Omental fat pad (tissue), 4 donors: ENCODE results near the gene JAML. TPM values are rescaled to one million over a fixed set of nuclear protein-coding genes. Genes with fewer than 3 reads are reported as not detected.

Experiments used
- ATAC-seq: fragments of 150-250 bp; one replicate; pipeline ENCODE4 v1.9.1; 2016; ENCODE audit warnings: mild to moderate bottlenecking, moderate library complexity; ENCODE audit not compliant: low FRiP score
- DNase-seq: peaks from one replicate; pipeline ENCODE4 v3.0.0-alpha.2; 2019; ENCODE audit warnings: low spot score
- CTCF ChIP-seq, 3 donors: fragments of 450-650 bp; IDR thresholded peaks; one replicate each; pipeline ENCODE4 v1.5.1; 2016 to 2017; ENCODE audit warnings: antibody characterized with exemption in 3 of 3, mild to moderate bottlenecking in 3 of 3, moderate library complexity in 2 of 3
- total RNA-seq, 4 donors: library from RNA; depleted of rRNA; stranded (reverse); fragments of >200 nt; gene quantifications; one replicate each; pipeline ENCODE4 v1.1.0, GENCODE V29; 2016

JAML gene
- total RNA-seq, 4 donors from 2014 or later: 9.9 to 35.9 (median 13.7) TPM

GRCh38 chr11:118209033-118209432, 15.8 kb downstream of the JAML start:
- ATAC-seq (no peak), DNase-seq (no peak)
- no peak for TF ChIP-seq CTCF (IDR thresholded peaks at IDR 0.05)

- no peak for TF ChIP-seq CTCF (IDR thresholded peaks at IDR 0.05)
- DNase-seq: no peak
- no peak for ATAC-seq
Observed at GRCh38 chr11:118207079-118207478, 17.7 kb downstream of the JAML start.

- no peak for DNase-seq
- TF ChIP-seq CTCF (IDR thresholded peaks at IDR 0.05): no peak
- ATAC-seq: no peak
Observed at GRCh38 chr11:118206391-118207031, 18.3 kb downstream of the JAML start.

- no peak for DNase-seq
- TF ChIP-seq CTCF (IDR thresholded peaks at IDR 0.05): no peak
- ATAC-seq: no peak
Observed at GRCh38 chr11:118205606-118206378, 19.0 kb downstream of the JAML start.

- no peak for DNase-seq
- no peak for TF ChIP-seq CTCF (IDR thresholded peaks at IDR 0.05)
- no peak for ATAC-seq
Observed at GRCh38 chr11:118202599-118203422, 22.0 kb downstream of the JAML start.

- no peak for DNase-seq
- no peak for ATAC-seq
- TF ChIP-seq CTCF (IDR thresholded peaks at IDR 0.05): no peak
Observed at GRCh38 chr11:118201966-118202365, 22.8 kb downstream of the JAML start.
